Measurements from ENCODE around the gene ITGB6.

Gene ITGB6

DNA sequence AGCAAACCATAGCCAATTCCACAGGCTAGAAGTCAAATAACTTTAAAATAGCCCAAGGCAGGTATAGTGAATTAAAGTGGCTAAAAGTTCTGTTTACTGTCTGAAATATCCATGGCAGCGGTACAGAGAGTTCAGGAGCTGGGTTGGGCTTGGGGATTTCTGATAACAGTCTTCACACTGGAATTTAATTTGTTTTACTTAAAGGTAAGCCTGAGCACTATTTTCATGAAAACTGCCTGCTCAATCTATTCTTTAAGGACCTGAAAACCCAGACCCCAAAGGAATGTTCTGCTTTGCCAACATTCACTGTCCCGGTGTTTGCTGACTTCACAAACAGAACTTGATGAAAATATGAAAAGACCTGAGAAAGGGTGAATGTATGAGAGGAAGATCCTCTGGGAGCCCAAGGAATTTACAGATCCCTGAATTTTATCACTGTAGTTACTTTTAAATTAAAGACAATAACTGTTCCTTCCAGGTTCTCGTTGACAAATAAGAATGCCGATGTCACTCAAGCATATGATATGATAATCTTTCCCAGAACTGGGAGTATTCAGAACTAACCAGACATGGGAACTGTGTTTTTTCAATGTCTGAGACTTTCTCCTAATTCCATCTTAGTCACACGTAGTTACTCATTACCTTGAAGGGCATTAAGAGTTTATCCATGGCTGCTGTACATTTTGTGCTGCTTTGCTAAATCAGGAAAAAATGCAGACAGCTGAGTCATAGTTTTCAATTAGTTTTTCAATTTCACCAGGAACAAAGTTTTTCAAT lies 28.3 kb upstream of the ITGB6 start:
- Histone ChIP-seq H3K79me2 (ENCODE audit: insufficient read depth, low read length) (no peaks in the 10 kb centered on the region), H3K27ac (ENCODE audit: low read length) (no peak overlapping the region), H4K20me1 (ENCODE audit: insufficient read depth, low read length) (no peaks in the 10 kb centered on the region), H3K9me3 (ENCODE audit: insufficient read depth, low read length, severe bottlenecking) (no peaks in the 10 kb centered on the region), H3K9ac (ENCODE audit: low read depth, low read length) (no peak overlapping the region), H3K4me2 (ENCODE audit: insufficient read depth, low read length) (no peak overlapping the region), H3K27me3 (ENCODE audit: insufficient read depth, low read length, poor library complexity) (no peaks in the 10 kb centered on the region), H3K36me3 (ENCODE audit: insufficient read depth, low read length) (no peaks in the 10 kb centered on the region), H3K4me1 (ENCODE audit: insufficient read depth, low read length) (0 out of 2 replicates have a peak, but pooled peaks cover 5% of the 10 kb centered on the region), H3K4me3 (ENCODE audit: low read depth in 1 of 2, low read length in 2 of 2) (no peak overlapping the region), H2AFZ (ENCODE audit: low read depth, low read length) (no peak overlapping the region)
- TF ChIP-seq EZH2 (IDR thresholded peaks at IDR 0.05; ENCODE audit: borderline replicate concordance, low read depth, low read length, severe bottlenecking): no peak
- TF ChIP-seq, protein P1, sequence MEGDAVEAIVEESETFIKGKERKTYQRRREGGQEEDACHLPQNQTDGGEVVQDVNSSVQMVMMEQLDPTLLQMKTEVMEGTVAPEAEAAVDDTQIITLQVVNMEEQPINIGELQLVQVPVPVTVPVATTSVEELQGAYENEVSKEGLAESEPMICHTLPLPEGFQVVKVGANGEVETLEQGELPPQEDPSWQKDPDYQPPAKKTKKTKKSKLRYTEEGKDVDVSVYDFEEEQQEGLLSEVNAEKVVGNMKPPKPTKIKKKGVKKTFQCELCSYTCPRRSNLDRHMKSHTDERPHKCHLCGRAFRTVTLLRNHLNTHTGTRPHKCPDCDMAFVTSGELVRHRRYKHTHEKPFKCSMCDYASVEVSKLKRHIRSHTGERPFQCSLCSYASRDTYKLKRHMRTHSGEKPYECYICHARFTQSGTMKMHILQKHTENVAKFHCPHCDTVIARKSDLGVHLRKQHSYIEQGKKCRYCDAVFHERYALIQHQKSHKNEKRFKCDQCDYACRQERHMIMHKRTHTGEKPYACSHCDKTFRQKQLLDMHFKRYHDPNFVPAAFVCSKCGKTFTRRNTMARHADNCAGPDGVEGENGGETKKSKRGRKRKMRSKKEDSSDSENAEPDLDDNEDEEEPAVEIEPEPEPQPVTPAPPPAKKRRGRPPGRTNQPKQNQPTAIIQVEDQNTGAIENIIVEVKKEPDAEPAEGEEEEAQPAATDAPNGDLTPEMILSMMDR (IDR thresholded peaks at IDR 0.05; ENCODE audit: borderline replicate concordance, extremely low read depth, low read length, poor library complexity, severe bottlenecking): no peak
- no peak for DNase-seq
- ATAC-seq (ENCODE audit: insufficient read depth, low read depth): no peak

DNA sequence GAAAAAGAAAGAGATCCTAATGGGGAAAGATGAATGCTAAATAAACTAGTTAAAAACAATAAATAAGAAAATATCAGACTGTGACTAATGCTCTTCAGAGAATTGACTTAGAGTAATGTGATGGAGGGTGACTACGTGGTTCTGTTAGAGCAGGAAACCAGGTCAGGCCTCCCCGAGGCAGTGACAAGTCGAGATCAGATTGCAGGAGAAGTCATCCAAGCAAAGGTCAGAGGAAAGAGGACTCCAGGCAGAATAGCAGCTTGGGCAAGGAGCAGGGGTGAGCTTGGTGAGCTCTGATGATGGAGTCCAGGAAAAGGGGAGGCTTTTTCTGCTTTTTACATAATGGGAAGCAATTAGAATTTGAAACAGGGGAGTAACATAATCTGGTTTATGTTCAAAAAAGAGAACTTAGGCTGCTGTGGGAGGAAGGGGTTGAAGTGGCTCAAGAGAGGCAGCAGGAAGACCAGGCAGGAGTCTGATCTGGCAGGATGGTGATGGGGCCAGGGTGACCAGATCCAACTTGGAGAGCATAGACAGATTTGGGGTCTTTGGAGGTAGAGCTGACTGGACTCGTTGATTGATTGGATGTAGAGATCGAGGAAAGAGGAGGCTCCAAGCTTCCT lies 27.3 kb upstream of the ITGB6 start:
- H3K4me3 ChIP-seq (ENCODE audit: low read depth in 1 of 2, low read length in 2 of 2): no peak overlapping the region
- no peaks in the 10 kb centered on the region for H4K20me1 ChIP-seq (ENCODE audit: insufficient read depth, low read length)
- 0 out of 2 replicates have a peak, but pooled peaks cover 5% of the 10 kb centered on the region for H3K4me1 ChIP-seq (ENCODE audit: insufficient read depth, low read length)
- no peaks in the 10 kb centered on the region for H3K9me3 ChIP-seq (ENCODE audit: insufficient read depth, low read length, severe bottlenecking)
- H3K36me3 ChIP-seq (ENCODE audit: insufficient read depth, low read length): no peaks in the 10 kb centered on the region
- H2AFZ ChIP-seq (ENCODE audit: low read depth, low read length): no peak overlapping the region
- TF ChIP-seq EZH2 (IDR thresholded peaks at IDR 0.05; ENCODE audit: borderline replicate concordance, low read depth, low read length, severe bottlenecking): no peak
- TF ChIP-seq, protein P1 (IDR thresholded peaks at IDR 0.05; ENCODE audit: borderline replicate concordance, extremely low read depth, low read length, poor library complexity, severe bottlenecking): no peak
- H3K4me2 ChIP-seq (ENCODE audit: insufficient read depth, low read length): no peak overlapping the region
- H3K79me2 ChIP-seq (ENCODE audit: insufficient read depth, low read length): no peaks in the 10 kb centered on the region
- no peak overlapping the region for H3K9ac ChIP-seq (ENCODE audit: low read depth, low read length)
- no peak overlapping the region for H3K27ac ChIP-seq (ENCODE audit: low read length)
- no peak for DNase-seq
- no peak for ATAC-seq (ENCODE audit: insufficient read depth, low read depth)
- H3K27me3 ChIP-seq (ENCODE audit: insufficient read depth, low read length, poor library complexity): no peaks in the 10 kb centered on the region

DNA sequence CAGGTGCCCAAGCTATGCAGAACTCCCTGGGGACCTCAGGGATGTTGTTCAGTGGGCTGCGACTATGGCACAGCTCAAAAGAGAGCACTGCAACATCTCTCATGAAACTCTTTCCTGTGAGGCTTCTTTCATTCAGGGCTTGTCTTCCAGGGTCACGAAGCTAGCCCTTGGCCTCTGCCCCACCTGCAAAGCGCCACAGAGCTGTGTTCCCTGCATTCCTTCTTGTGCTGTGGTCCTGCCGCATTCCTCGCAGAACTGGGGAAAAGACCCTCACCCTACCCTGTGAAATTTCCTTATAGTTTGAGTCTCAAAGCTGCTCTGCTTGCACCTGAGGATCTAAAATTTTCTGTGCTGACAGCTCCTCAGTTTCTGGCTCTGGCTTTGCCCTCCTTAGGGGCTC lies 26.3 kb upstream of the ITGB6 start:
- DNase-seq (no peak), ATAC-seq (ENCODE audit: insufficient read depth, low read depth) (no peak)
- H2AFZ ChIP-seq (ENCODE audit: low read depth, low read length): no peak overlapping the region
- no peaks in the 10 kb centered on the region for H3K9me3 ChIP-seq (ENCODE audit: insufficient read depth, low read length, severe bottlenecking)
- H3K27me3 ChIP-seq (ENCODE audit: insufficient read depth, low read length, poor library complexity): no peaks in the 10 kb centered on the region
- H4K20me1 ChIP-seq (ENCODE audit: insufficient read depth, low read length): no peaks in the 10 kb centered on the region
- no peak overlapping the region for H3K4me3 ChIP-seq (ENCODE audit: low read depth in 1 of 2, low read length in 2 of 2)
- no peaks in the 10 kb centered on the region for H3K36me3 ChIP-seq (ENCODE audit: insufficient read depth, low read length)
- H3K9ac ChIP-seq (ENCODE audit: low read depth, low read length): no peak overlapping the region
- H3K79me2 ChIP-seq (ENCODE audit: insufficient read depth, low read length): no peaks in the 10 kb centered on the region
- peaks cover 6% of the 10 kb centered on the region for H3K4me1 ChIP-seq (ENCODE audit: insufficient read depth, low read length)
- TF ChIP-seq, protein P1 (IDR thresholded peaks at IDR 0.05; ENCODE audit: borderline replicate concordance, extremely low read depth, low read length, poor library complexity, severe bottlenecking): no peak
- no peak for TF ChIP-seq EZH2 (IDR thresholded peaks at IDR 0.05; ENCODE audit: borderline replicate concordance, low read depth, low read length, severe bottlenecking)
- no peak overlapping the region for H3K27ac ChIP-seq (ENCODE audit: low read length)
- no peak overlapping the region for H3K4me2 ChIP-seq (ENCODE audit: insufficient read depth, low read length)
